Common myeloid progenitor, CD34-positive (primary cell): ENCODE results near the gene HDAC5.
"Not testable (repeated sequence)": the region's sequence is repeated elsewhere in the genome, so short reads cannot be mapped to it uniquely, and the experiment has no call there.

Experiments
- CTCF ChIA-PET: fragments of 350-600 bp; sonication (Branson Sonifier 250); formaldehyde crosslinking; loops from one replicate; lab custom pipeline; 2021; ENCODE audit warnings: antibody characterized with exemption; lab: Charles Lee
- POLR2A ChIA-PET: fragments of 350-600 bp; sonication (Branson Sonifier 250); formaldehyde crosslinking; loops from one replicate; lab custom pipeline; 2021; ENCODE audit warnings: antibody characterized with exemption; lab: Charles Lee
- DNase-seq, 3 donors: peaks; one replicate each; pipeline versions ENCODE4 v3.0.0 to v3.0.0-alpha.2; 2013
- H3K27ac ChIP-seq, 2 experiments: 1 replicate in 1 of 2; 2 replicates in 1 of 2; pipeline ENCODE4 v1.7.0; 2013; ENCODE audit warnings: inconsistent platforms in 2 of 2, low read length in 2 of 2, mild to moderate bottlenecking in 2 of 2, low read depth in 1 of 2, moderate library complexity in 1 of 2; ENCODE audit not compliant: severe bottlenecking in 2 of 2, insufficient read depth in 1 of 2, poor library complexity in 1 of 2
- H3K27me3 ChIP-seq, 5 experiments: replicated peaks in 2 of 5; 1 replicate in 3 of 5; 2 replicates in 2 of 5; pipeline versions ENCODE4 v1.6.1 to v1.7.0; 2013; ENCODE audit warnings: low read length in 4 of 5, mild to moderate bottlenecking in 2 of 5, moderate library complexity in 2 of 5, inconsistent platforms in 1 of 5; ENCODE audit not compliant: insufficient read depth in 5 of 5, control insufficient read depth in 4 of 5
- H3K36me3 ChIP-seq, 4 experiments: 1 replicate in 2 of 4; 2 replicates in 2 of 4; pipeline versions ENCODE4 v1.6.1 to v1.7.0; 2013; ENCODE audit warnings: low read length in 3 of 4, control low read depth in 1 of 4, mild to moderate bottlenecking in 1 of 4; ENCODE audit not compliant: control insufficient read depth in 4 of 4, insufficient read depth in 4 of 4
- H3K4me1 ChIP-seq, 4 experiments: 1 replicate in 3 of 4; 2 replicates in 1 of 4; pipeline versions ENCODE4 v1.6.1 to v1.7.1; 2013; ENCODE audit warnings: low read length in 3 of 4, mild to moderate bottlenecking in 3 of 4, control low read depth in 1 of 4, inconsistent platforms in 1 of 4, moderate library complexity in 1 of 4; ENCODE audit not compliant: control insufficient read depth in 4 of 4, insufficient read depth in 4 of 4; ENCODE audit errors: control extremely low read depth in 1 of 4
- H3K4me3 ChIP-seq, 7 experiments: 1 replicate in 4 of 7; 2 replicates in 3 of 7; pipeline versions ENCODE4 v1.5.1 to v1.7.0; 2013; ENCODE audit warnings: mild to moderate bottlenecking in 7 of 7, low read length in 6 of 7, moderate library complexity in 6 of 7, inconsistent platforms in 2 of 7, low read depth in 2 of 7, control low read depth in 1 of 7; ENCODE audit not compliant: insufficient read depth in 4 of 7, control insufficient read depth in 1 of 7; ENCODE audit errors: extremely low read depth in 1 of 7
- H3K9me3 ChIP-seq, 5 experiments: 1 replicate in 4 of 5; 2 replicates in 1 of 5; pipeline versions ENCODE4 v1.6.1 to v1.7.1; 2013; ENCODE audit warnings: low read length in 4 of 5, mild to moderate bottlenecking in 2 of 5, inconsistent platforms in 1 of 5, low read depth in 1 of 5, moderate library complexity in 1 of 5; ENCODE audit not compliant: control insufficient read depth in 4 of 5, insufficient read depth in 2 of 5; ENCODE audit errors: control extremely low read depth in 1 of 5
- WGBS: methylation state at CpG from one replicate; pipeline ENCODE4 v1.1.5; 2013; ENCODE audit not compliant: insufficient coverage; 5-methylcytosine and 5-hydroxymethylcytosine counted together

HDAC5 gene

GRCh38 chr17:44046893-44047292 lies 76.5 kb downstream of the HDAC5 start:
- WGBS: 80% methylated on average over 3 of the region's 7 CpGs
- DNase-seq, H3K4me3 ChIP-seq, H3K9me3 ChIP-seq, CTCF ChIA-PET, H3K4me1 ChIP-seq, H3K27me3 ChIP-seq, H3K27ac ChIP-seq: not testable (repeated sequence)
- POLR2A ChIA-PET: interaction anchor here (1.1 kb wide), 1 partner anchor 11 kb away, joined by 3 read pairs; no protein-coding TSS in a partner anchor
- H3K36me3 ChIP-seq: peaks cover 9 to 53% (median 25%) of the 10 kb centered on the region in 4 experiments

- ChIA-PET CTCF (interaction anchor here (1.1 to 2.6 kb wide), 3 partner anchors 31 to 123 kb away, joined by 3 to 8 read pairs (median 3); partner anchors contain the start of gene TMEM101), POLR2A (no interaction called here)
- H3K27ac ChIP-seq: no peak overlapping the region
- H3K9me3 ChIP-seq: no peaks in the 10 kb centered on the region
- no peak for DNase-seq
- peaks cover 0 to 2% (median 0%) of the 10 kb centered on the region in 4 experiments for H3K4me1 ChIP-seq
- H3K27me3 ChIP-seq: no peaks in the 10 kb centered on the region
- peaks cover 7 to 47% (median 17%) of the 10 kb centered on the region in 4 experiments for H3K36me3 ChIP-seq
- WGBS: no CpG with 5 or more reads among the region's 4 CpGs
- no peak overlapping the region for H3K4me3 ChIP-seq
Measured at GRCh38 chr17:44045486-44045885, 78.0 kb downstream of the HDAC5 start.

- POLR2A ChIA-PET: interaction anchor here (0.6 kb wide), 1 partner anchor 198 kb away, joined by 3 read pairs; no protein-coding TSS in a partner anchor
- H3K36me3 ChIP-seq: peaks cover under 1 to 47% (median 14%) of the 10 kb centered on the region in 4 experiments
- no peaks in the 10 kb centered on the region for H3K9me3 ChIP-seq
Measured at GRCh38 chr17:44044071-44044470, 79.4 kb downstream of the HDAC5 start.

GRCh38 chr17:44043272-44043696 lies 80.2 kb downstream of the HDAC5 start:
- H3K4me1 ChIP-seq: peaks cover 0 to 2% (median 0%) of the 10 kb centered on the region in 4 experiments
- no peak for DNase-seq
- CTCF ChIA-PET: interaction anchor here (1.0 to 3.9 kb wide), 9 partner anchors 11 to 165 kb away, joined by 3 to 15 read pairs (median 8); partner anchors contain the start of gene PPY
- no peak overlapping the region for H3K4me3 ChIP-seq
- POLR2A ChIA-PET: interaction anchor here (0.6 kb wide), 1 partner anchor 197 kb away, joined by 3 read pairs; no protein-coding TSS in a partner anchor
- no peak overlapping the region for H3K27ac ChIP-seq
- H3K36me3 ChIP-seq: peaks cover 0 to 44% (median 13%) of the 10 kb centered on the region in 4 experiments
- no peaks in the 10 kb centered on the region for H3K9me3 ChIP-seq
- H3K27me3 ChIP-seq: no peaks in the 10 kb centered on the region
- 94% methylated on average over 4 of the region's 4 CpGs for WGBS

More at GRCh38 chr17:44044071-44044470, 79.4 kb downstream of the HDAC5 start:
- no CpG with 5 or more reads among the region's 1 CpG for WGBS
- CTCF ChIA-PET: interaction anchor here (0.6 to 3.9 kb wide), 8 partner anchors 12 to 601 kb away, joined by 3 to 15 read pairs (median 6); partner anchors contain the start of gene HDAC5
- no peak overlapping the region for H3K4me3 ChIP-seq
- H3K27me3 ChIP-seq: no peaks in the 10 kb centered on the region
- peaks cover 0 to 2% (median 0%) of the 10 kb centered on the region in 4 experiments for H3K4me1 ChIP-seq
- DNase-seq: no peak
- no peak overlapping the region for H3K27ac ChIP-seq

- Histone ChIP-seq H3K27me3 (no peaks in the 10 kb centered on the region), H3K4me1 (peaks cover 0 to 2% (median 0%) of the 10 kb centered on the region in 4 experiments), H3K4me3 (no peak overlapping the region), H3K9me3 (no peaks in the 10 kb centered on the region), H3K36me3 (peaks cover 7 to 58% (median 26%) of the 10 kb centered on the region in 4 experiments), H3K27ac (no peak overlapping the region)
- POLR2A ChIA-PET: interaction anchor here (0.6 kb wide), 1 partner anchor 47 kb away, joined by 3 read pairs; no protein-coding TSS in a partner anchor
- CTCF ChIA-PET: interaction anchor here (1.3 to 1.9 kb wide), 5 partner anchors 10 to 162 kb away, joined by 3 to 10 read pairs (median 5); no protein-coding TSS in a partner anchor
- WGBS: 100% methylated on average over 2 of the region's 6 CpGs
- no peak for DNase-seq
Measured at GRCh38 chr17:44039829-44040635, 83.4 kb downstream of the HDAC5 start.

GRCh38 chr17:44038604-44039011 lies 84.8 kb downstream of the HDAC5 start:
- ChIA-PET CTCF (interaction anchor here (0.6 to 1.5 kb wide), 2 partner anchors 96 to 160 kb away, joined by 3 to 4 read pairs; partner anchors contain the start of gene PPY), POLR2A (no interaction called here)
- peaks cover 8 to 55% (median 28%) of the 10 kb centered on the region in 4 experiments for H3K36me3 ChIP-seq
- no peaks in the 10 kb centered on the region for H3K27me3 ChIP-seq
- H3K4me3 ChIP-seq: no peak overlapping the region
- no peak overlapping the region for H3K27ac ChIP-seq
- H3K4me1 ChIP-seq: peaks cover 0 to 9% (median 0%) of the 10 kb centered on the region in 4 experiments
- no peak for DNase-seq
- H3K9me3 ChIP-seq: no peaks in the 10 kb centered on the region
- WGBS: 91% methylated on average over 1 of the region's 3 CpGs
